DND-41 (cell line): ENCODE measurements around the gene MRPL33.
"Not testable (repeated sequence)": the region's sequence is repeated elsewhere in the genome, so short reads cannot be mapped to it uniquely, and the experiment has no call there.

Experiments used
- ATAC-seq: fragments of 200-7000 bp; cut with Tn5 transposase; 3 replicates; pipeline ENCODE4 v1.9.1; 2021; ENCODE audit warnings: low read depth; ENCODE audit not compliant: insufficient read depth
- DNase-seq: peaks from one replicate; pipeline ENCODE4 v3.0.0-alpha.2; 2020
- H2AFZ ChIP-seq: 2 replicates; pipeline ENCODE4 v1.6.0; 2012; ENCODE audit warnings: low read depth, low read length
- H3K27ac ChIP-seq: 2 replicates; pipeline ENCODE4 v1.5.1; 2012; ENCODE audit warnings: low read length, inconsistent platforms
- H3K27me3 ChIP-seq: fragments of 200-600 bp; sonication (generic); 2 replicates; pipeline ENCODE4 v1.6.0; 2012; ENCODE audit warnings: low read length, mild to moderate bottlenecking, inconsistent platforms; ENCODE audit not compliant: insufficient read depth, poor library complexity
- H3K36me3 ChIP-seq: 2 replicates; pipeline ENCODE4 v1.5.1; 2012; ENCODE audit warnings: low read length, inconsistent platforms; ENCODE audit not compliant: insufficient read depth
- H3K4me1 ChIP-seq: 2 replicates; pipeline ENCODE4 v1.5.1; 2012; ENCODE audit warnings: mild to moderate bottlenecking, low read length; ENCODE audit not compliant: insufficient read depth
- H3K4me2 ChIP-seq: 2 replicates; pipeline ENCODE4 v1.6.0; 2012; ENCODE audit warnings: mild to moderate bottlenecking, moderate library complexity, low read length, inconsistent platforms; ENCODE audit not compliant: insufficient read depth
- H3K4me3 ChIP-seq, 2 experiments: fragments of 200-600 bp in 1 of 2; shearing (Covaris generic) in 1 of 2; 2 replicates each; pipeline ENCODE4 v1.5.1; 2012 to 2016; ENCODE audit warnings: inconsistent platforms in 2 of 2, low read length in 2 of 2, mild to moderate bottlenecking in 2 of 2, low read depth in 1 of 2, moderate library complexity in 1 of 2
- H3K79me2 ChIP-seq: 2 replicates; pipeline ENCODE4 v1.6.0; 2012; ENCODE audit warnings: low read length, inconsistent platforms; ENCODE audit not compliant: insufficient read depth
- H3K9ac ChIP-seq: 2 replicates; pipeline ENCODE4 v1.6.0; 2012; ENCODE audit warnings: low read depth, mild to moderate bottlenecking, inconsistent platforms, low read length, moderate library complexity
- H3K9me3 ChIP-seq: 2 replicates; pipeline ENCODE4 v1.5.1; 2012; ENCODE audit warnings: low read length, moderate library complexity, mild to moderate bottlenecking, inconsistent platforms; ENCODE audit not compliant: insufficient read depth, severe bottlenecking
- H4K20me1 ChIP-seq: 2 replicates; pipeline ENCODE4 v1.6.0; 2012; ENCODE audit warnings: low read length; ENCODE audit not compliant: insufficient read depth
- EZH2 ChIP-seq: IDR thresholded peaks from 3 replicates; pipeline ENCODE4 v1.6.1; 2012; ENCODE audit warnings: borderline replicate concordance, low read depth, mild to moderate bottlenecking, moderate library complexity, low read length, inconsistent platforms; ENCODE audit not compliant: severe bottlenecking
- TF ChIP-seq, protein P1 (sequence below): IDR thresholded peaks from 2 replicates; pipeline ENCODE4 v1.5.1; 2012; ENCODE audit warnings: borderline replicate concordance, low read length, moderate library complexity, mild to moderate bottlenecking; ENCODE audit not compliant: poor library complexity, severe bottlenecking; ENCODE audit errors: extremely low read depth

MRPL33 gene

DNA sequence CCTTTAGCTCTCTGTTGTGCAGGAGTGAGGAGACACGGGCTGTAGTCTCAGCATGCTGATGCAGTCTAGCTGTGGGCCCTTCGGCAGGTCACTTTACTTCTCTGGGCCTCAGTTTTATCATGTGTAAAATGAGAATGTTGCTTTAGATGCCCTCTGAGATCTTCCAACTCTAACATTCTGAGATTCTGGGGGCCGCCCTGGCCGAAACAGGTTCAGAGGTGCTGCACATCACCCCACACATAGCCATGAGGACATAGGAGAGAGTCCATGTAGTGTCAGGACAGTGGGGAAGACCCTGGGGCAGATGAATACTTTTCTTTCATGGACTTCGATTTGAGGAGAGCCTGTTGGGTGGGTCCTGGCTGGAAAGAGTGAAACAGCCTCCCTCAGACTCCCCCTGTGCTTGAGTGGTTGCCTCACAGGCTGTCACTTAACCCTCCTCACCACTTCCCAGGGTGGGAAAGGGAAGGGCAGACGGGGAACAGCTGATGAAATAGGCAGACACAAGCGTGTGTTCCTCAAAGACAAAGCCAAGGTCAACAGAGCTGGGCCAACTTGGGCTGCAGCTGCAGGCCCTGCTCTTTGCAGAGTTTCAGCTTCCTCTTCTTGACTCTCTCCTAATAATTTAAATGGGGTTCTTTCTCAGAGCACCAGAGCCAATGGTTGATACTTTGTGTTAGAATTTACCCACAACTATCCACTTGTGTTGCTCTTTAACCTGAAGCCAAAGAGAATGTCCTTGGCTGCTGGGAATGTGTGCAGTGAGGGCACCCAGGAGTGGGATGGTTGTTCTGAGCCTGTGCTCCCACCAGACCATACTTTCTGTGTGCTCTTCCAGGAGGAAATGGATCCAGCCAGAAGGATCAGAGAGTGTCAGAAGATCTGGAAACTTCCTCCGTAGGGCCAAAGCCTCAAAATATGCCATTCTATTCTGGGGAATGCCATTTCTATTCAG is 14.7 kb upstream of the MRPL33 start:
- no peaks in the 10 kb centered on the region for H3K27me3 ChIP-seq
- DNase-seq (no peak), ATAC-seq (no peak)
- H3K4me1 ChIP-seq: no peaks in the 10 kb centered on the region
- H3K36me3 ChIP-seq: no peaks in the 10 kb centered on the region
- TF ChIP-seq, protein P1, sequence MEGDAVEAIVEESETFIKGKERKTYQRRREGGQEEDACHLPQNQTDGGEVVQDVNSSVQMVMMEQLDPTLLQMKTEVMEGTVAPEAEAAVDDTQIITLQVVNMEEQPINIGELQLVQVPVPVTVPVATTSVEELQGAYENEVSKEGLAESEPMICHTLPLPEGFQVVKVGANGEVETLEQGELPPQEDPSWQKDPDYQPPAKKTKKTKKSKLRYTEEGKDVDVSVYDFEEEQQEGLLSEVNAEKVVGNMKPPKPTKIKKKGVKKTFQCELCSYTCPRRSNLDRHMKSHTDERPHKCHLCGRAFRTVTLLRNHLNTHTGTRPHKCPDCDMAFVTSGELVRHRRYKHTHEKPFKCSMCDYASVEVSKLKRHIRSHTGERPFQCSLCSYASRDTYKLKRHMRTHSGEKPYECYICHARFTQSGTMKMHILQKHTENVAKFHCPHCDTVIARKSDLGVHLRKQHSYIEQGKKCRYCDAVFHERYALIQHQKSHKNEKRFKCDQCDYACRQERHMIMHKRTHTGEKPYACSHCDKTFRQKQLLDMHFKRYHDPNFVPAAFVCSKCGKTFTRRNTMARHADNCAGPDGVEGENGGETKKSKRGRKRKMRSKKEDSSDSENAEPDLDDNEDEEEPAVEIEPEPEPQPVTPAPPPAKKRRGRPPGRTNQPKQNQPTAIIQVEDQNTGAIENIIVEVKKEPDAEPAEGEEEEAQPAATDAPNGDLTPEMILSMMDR: no peak
- no peak for TF ChIP-seq EZH2
- no peaks in the 10 kb centered on the region for H3K79me2 ChIP-seq
- H3K9ac ChIP-seq: no peak overlapping the region
- no peak overlapping the region for H3K27ac ChIP-seq
- no peak overlapping the region for H3K4me3 ChIP-seq
- H3K4me2 ChIP-seq: no peak overlapping the region
- H4K20me1 ChIP-seq: no peaks in the 10 kb centered on the region
- H2AFZ ChIP-seq: no peak overlapping the region
- no peaks in the 10 kb centered on the region for H3K9me3 ChIP-seq

DNA sequence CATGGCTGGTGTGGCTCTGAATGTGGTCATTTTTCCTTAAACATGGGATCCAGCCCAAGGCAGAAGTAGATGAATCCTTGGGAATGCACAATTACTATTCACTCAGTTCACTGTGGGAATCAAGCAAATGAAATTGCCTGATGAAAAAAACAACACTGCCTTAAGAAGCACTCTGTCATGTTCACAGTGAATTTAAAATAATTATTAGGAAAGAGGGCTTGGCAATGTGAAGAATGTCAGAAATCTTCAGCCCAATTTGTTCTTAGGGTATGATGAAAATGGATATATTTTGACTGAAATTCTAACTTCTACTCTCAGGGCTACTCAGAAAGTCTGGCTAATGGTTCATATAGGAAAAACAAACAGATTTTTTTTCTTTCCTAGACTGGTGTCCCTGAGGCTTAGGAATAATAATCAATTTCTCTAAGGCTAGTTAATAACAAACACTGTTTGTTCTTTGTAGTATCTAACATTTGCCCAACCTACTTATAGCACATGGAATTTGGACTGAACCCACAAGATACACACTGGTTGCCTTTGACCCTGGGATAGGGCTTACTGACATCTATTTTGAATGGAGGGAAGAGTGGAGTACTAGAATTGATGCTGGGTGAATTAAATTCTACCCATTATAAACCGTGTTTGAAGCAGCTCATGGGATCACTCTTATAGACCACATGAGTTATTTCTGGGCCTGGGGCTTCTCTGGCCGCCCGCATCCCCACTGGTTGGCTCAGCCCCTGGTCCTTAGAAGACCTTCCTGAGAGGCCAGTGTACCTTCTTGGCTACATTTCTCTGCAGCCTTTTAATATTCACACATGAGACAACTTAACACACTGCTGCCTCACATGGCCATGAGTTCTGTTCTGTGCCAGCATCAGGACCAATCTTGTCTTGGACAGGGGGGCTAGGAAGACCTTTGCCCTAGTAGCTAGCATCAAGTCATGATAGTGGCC is 8.3 kb upstream of the MRPL33 start:
- Histone ChIP-seq H3K4me1 (no peaks in the 10 kb centered on the region), H3K36me3 (no peaks in the 10 kb centered on the region), H3K79me2 (no peaks in the 10 kb centered on the region), H3K4me3 (no peak overlapping the region), H4K20me1 (no peaks in the 10 kb centered on the region), H3K27me3 (peaks cover 4% of the 10 kb centered on the region), H3K4me2 (no peak overlapping the region), H3K9ac (no peak overlapping the region), H2AFZ (no peak overlapping the region), H3K9me3 (no peaks in the 10 kb centered on the region), H3K27ac (no peak overlapping the region)
- DNase-seq (no peak), ATAC-seq (no peak)
- TF ChIP-seq EZH2: no peak
- TF ChIP-seq, protein P1: no peak

DNA sequence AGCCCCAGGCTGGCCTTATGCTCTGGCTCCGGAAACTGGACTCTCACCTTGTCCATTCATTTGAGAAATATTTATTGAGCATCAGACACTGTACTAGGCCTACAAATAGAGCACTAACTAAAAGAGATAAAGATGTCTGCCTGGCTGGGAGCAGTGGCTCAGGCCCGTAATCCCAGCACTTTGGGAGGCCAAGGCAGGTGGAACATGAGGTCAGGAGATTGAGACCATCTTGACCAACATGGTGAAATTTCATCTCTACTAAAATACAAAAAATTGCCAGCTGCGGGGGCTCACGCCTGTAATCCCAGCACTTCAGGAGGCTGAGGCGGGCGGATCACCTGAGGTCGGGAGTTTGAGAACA is 7.6 kb upstream of the MRPL33 start:
- TF ChIP-seq EZH2: no peak
- TF ChIP-seq, protein P1: no peak
- Histone ChIP-seq H3K27ac (no peak overlapping the region), H3K9me3 (no peaks in the 10 kb centered on the region), H2AFZ (no peak overlapping the region), H3K79me2 (no peaks in the 10 kb centered on the region), H3K4me3 (no peak overlapping the region), H3K36me3 (no peaks in the 10 kb centered on the region), H3K4me2 (no peak overlapping the region), H3K27me3 (peaks cover 6% of the 10 kb centered on the region), H3K4me1 (no peaks in the 10 kb centered on the region), H4K20me1 (no peaks in the 10 kb centered on the region), H3K9ac (no peak overlapping the region)
- no peak for ATAC-seq
- DNase-seq: no peak

DNA sequence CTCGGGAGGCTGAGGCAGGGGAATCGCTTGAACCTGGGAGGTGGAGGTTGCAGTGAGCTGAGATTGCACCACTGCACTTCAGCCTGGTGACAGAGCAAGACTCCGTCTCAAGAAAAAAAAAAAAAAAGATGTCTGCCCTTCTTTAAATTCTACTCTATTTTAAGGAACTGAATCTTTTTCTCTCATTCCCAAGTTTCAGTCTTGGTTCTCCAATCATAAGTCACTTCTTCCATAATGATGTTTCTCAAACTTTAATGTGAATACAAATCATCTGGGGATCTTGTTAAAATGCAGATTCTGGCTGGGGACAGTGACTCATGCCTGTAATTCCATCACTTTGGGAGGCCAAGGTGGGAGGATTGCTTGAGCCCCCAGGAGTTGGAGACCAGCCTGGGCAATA is 7.0 kb upstream of the MRPL33 start:
- not testable (repeated sequence) for H3K9ac ChIP-seq, H3K4me1 ChIP-seq, H3K27me3 ChIP-seq, H3K4me3 ChIP-seq, H3K36me3 ChIP-seq, ATAC-seq, H3K79me2 ChIP-seq, H3K9me3 ChIP-seq, H3K4me2 ChIP-seq, H2AFZ ChIP-seq, DNase-seq, H3K27ac ChIP-seq, H4K20me1 ChIP-seq
